GM18526 (cell line): Measurements from ENCODE around the gene ACER1.

Source experiments
- POLR2A ChIP-seq: IDR thresholded peaks from 3 replicates; pipeline ENCODE4 v1.6.1; 2011; ENCODE audit not compliant: insufficient read length; ENCODE audit errors: extremely low read depth

ACER1 gene

DNA sequence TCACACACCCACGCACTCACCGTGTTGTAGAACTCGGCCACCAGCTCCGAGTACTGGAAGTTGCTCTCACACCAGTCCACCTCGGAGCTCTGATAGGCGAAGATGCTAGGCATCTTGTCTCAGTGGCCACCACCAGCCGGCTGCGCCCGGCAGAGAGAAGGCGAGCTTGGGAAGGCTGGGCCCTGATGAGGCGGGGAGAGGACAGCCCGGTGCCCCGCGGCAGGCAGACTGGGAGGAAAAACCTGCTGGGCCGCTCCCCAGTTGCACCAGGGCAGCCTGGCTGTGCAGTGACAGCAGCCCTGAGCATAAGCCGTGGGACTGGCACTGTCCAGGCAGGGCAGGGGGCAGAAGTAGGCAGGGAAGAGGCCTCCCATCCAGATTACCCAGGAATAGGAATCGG lies at the start of gene ACER1:
ACER1 (minus strand) TSS at position 174 of the 400 bp plus-strand sequence; CDS start at position 113, 61 bp downstream.
- no peak for TF ChIP-seq POLR2A

GRCh38 chr19:6383188-6383587 lies 49.8 kb upstream of the ACER1 start:
- no peak for TF ChIP-seq POLR2A

DNA sequence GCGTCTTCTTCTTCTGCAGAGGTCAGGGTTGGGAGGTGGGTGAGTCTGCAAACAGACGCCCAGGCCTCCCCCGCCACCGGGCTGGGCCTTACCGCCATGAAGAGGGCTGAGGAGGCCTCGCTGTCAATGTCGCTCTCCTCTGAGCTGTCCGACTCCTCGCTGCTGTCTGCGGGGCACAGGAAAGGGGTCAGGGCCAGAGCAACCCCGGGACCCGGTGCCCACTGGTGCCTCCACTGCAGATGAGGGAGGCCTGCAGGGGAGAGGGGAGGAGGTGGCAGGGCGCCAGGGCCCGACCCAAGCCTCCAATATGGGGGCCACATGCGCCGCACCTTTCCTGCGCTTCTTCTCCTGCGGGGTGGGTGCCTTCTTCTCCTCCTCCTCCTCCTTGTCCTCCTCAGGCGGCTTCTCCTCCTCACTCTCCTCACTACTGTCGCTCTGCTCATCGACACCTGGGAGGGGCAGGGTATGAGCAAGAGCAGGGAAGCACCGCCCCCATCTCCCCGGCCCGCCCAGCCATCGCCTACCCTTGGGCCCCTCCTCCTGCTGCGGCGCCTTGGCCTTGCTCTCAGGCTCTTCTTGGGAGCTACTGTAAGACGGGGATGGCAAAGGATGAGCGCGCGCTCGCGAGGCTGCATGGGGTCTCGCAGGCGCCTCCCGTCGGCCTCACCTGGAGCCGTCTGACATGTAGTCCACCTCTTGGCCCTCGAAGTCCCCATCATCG lies 47.8 kb upstream of the ACER1 start:
- TF ChIP-seq POLR2A, result no peak

DNA sequence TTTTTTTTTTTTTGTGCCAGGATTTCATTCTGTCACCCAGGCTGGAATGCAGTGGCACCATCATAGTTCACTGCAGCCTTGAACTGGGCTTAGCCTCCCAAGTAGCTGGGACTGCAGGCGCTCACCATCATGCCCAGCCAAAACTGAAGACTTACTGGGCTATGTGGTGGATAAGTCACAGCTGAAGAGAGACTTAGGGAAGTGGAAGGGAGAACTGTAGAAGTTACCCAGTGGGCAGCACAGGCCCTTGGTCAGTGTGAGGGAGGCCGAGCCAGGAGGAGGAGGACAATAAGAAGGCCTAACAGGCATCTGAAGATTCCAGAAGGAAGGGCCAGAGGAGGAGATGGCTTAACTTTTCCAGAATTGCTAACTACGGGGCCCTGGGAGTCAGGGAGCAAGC lies 46.3 kb upstream of the ACER1 start:
- TF ChIP-seq POLR2A, result no peak

DNA sequence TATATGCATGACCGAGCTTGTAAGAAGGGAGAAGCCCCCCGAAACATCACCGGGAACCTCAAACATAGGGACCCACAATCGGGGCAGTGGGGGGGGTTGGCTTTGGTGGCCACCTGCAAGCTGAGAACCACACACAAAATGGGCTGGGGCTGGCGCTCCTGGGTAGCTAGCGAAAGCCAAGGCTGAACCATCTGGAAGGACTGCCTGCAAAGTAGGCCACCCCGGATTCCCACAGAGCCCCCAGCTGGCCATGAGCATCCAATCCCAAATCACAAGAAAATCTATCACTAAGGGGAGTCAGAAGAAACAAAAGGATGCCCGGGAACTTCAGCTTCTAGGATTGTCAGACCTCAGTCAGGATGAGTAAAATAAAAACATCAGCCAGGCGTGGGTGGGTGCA lies 45.1 kb upstream of the ACER1 start:
- TF ChIP-seq POLR2A, result no peak

DNA sequence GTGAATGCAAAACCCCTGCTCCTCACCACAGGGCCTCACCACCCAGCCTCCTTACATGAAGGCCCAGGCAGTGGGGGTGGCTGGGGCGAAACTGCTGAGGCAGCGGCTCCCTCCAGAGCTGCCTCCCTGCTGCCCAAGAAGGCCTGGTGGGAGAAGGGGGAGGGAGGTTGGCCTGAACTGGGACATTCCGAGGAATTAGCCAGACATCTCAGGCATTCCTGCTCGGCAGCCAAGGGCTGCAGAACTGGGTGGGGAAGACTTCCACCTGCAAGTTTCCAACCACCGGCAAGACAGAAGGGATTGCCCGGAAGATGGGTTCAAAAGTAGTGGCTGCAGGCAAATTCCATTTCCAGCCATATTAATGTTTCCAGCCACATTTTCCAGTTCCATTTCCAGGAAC lies 44.6 kb upstream of the ACER1 start:
- no peak for TF ChIP-seq POLR2A

- no peak for TF ChIP-seq POLR2A
Observed at GRCh38 chr19:6376512-6377190, 43.2 kb upstream of the ACER1 start.

- TF ChIP-seq POLR2A, result no peak
Observed at GRCh38 chr19:6375411-6376010, 42.1 kb upstream of the ACER1 start, which contains the start of gene PSPN. Gene PSPN, minus strand, starts transcription at chr19:6375933. Its CDS starts 84 bp downstream, at chr19:6375849.

DNA sequence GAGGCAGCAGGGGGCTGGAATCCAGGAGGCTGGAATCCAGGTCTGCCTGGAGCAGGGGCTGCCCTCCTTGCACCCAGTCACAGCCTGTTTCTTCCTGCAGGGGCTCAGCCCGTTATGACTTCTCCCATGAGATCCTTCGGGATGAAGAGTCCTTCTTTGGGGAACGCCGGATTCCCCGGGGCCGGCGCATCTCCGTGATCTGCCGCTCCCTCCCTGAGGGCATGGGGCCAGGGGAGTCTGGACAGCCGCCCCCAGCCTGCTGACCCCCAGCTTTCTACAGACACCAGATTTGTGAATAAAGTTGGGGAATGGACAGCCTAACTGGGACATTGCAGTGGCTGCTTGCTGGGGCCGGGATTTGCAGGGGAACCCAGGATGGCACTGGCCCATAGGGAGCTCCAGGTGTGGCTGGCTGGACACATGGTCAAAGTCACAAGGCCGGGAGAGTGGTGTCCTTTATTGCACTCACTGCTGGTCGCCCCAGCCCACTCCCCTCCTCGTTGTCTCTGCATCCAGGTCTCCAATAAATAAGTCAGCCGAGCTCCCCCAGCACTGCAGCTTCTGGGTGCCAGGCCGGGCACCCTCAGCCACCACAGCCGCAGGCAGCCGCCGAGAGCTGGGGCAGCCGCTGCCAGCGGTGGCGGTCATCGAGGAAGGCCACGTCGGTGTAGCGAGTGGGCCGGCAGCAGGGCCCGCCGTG lies 41.4 kb upstream of the ACER1 start:
- TF ChIP-seq POLR2A, result no peak

DNA sequence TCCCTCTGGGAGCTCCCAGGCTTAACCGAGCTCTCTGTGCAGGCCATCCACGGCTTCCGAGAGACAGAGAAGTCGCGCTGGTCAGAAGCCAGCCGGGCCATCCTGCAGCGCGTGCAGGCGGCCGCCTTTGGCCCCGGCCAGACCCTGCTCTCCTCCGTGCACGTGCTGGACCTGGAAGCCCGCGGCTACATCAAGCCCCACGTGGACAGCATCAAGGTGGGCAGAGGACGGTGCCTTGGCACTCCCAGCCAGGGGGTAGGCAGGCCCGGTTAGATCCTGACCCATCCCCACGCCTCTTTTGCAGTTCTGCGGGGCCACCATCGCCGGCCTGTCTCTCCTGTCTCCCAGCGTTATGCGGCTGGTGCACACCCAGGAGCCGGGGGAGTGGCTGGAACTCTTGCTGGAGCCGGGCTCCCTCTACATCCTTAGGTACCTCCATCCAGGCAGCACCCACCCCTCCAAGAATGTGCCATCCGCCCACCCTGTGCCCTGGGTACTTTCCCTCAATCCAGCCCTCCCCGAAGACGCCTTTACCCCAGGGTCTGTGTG lies 40.8 kb upstream of the ACER1 start:
- no peak for TF ChIP-seq POLR2A

DNA sequence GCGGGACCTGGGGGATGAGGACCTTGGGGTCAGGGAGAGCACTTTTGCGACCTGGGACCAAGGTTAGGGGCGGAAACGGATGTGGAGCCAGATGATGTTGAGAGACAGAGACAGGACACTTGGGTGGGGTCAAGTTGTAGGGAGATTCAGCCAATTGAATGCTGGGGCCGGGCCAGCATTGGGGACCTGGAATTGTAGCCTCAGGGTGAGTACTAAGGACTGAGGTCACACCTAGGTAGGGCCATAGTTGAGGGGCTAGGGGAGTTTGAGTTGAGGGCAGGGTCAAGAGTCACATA lies 40.3 kb upstream of the ACER1 start:
- TF ChIP-seq POLR2A, result no peak

DNA sequence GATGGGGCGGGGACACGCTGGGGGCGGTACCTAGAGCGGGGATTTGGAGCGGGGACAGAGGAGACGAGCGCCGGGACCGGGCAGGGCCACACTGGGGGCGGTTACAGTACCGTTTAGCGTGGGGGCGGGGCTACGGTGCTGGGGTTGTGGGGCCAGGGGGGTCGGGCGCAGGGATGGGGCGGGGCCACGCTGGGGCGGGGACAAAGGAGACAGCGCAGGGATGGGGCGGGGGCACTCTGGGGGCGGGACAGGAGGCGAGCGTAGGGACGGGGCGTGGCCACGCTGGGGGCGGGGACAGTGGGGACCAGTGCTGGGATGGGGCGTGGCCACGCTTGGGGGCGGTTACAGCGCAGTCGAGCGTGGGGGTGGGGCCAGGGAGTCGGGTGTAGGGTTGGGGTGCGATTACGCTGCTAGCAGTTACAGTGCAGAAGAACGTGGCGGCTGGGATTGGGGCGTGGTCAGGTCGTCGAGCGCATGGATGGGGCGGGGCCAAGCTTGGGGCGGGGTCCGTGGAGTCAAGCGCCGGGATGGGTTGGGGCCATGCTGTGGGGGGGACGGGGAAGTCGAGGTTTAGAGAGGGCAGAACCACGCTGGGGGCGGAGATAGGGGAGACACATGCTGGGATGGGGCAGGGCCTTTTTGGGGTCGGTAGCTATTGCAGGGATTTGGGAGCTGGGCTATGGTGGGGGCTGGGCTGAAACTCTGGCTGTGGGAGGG lies 39.8 kb upstream of the ACER1 start:
- TF ChIP-seq POLR2A, result peak; percentile 38

DNA sequence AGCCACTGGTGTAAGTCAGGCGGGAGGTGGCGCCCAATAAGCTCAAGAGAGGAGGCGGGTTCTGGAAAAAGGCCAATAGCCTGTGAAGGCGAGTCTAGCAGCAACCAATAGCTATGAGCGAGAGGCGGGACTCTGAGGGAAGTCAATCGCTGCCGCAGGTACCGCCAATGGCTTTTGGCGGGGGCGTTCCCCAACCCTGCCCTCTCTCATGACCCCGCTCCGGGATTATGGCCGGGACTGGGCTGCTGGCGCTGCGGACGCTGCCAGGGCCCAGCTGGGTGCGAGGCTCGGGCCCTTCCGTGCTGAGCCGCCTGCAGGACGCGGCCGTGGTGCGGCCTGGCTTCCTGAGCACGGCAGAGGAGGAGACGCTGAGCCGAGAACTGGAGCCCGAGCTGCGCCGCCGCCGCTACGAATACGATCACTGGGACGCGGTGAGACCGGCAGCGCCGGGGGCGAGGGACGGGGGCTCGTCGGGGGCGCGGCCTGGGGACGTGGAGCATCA lies 39.2 kb upstream of the ACER1 start, which contains the start of gene ALKBH7:
ALKBH7 (plus strand) TSS at position 201 of the 502 bp plus-strand sequence; CDS start at position 228, 27 bp downstream.
- no peak for TF ChIP-seq POLR2A

GRCh38 chr19:6364353-6364752 lies 30.9 kb upstream of the ACER1 start:
- no peak for TF ChIP-seq POLR2A
